Omental fat pad (tissue), 4 donors: ENCODE results near the gene ARL15. TPM values are rescaled to one million over a fixed set of nuclear protein-coding genes. Genes with fewer than 3 reads are reported as not detected.

Experiments
- ATAC-seq: fragments of 150-250 bp; one replicate; pipeline ENCODE4 v1.9.1; 2016; ENCODE audit warnings: mild to moderate bottlenecking, moderate library complexity; ENCODE audit not compliant: low FRiP score
- DNase-seq: peaks from one replicate; pipeline ENCODE4 v3.0.0-alpha.2; 2019; ENCODE audit warnings: low spot score
- CTCF ChIP-seq, 3 donors: fragments of 450-650 bp; IDR thresholded peaks; one replicate each; pipeline ENCODE4 v1.5.1; 2016 to 2017; ENCODE audit warnings: antibody characterized with exemption in 3 of 3, mild to moderate bottlenecking in 3 of 3, moderate library complexity in 2 of 3
- total RNA-seq, 4 donors: library from RNA; depleted of rRNA; stranded (reverse); fragments of >200 nt; gene quantifications; one replicate each; pipeline ENCODE4 v1.1.0, GENCODE V29; 2016

Gene ARL15
- total RNA-seq, 4 donors from 2014 or later = 18.9 to 39.2 (median 29.9) TPM

GRCh38 chr5:54298947-54299346, 11.4 kb downstream of the ARL15 start:
- ATAC-seq (no peak), DNase-seq (no peak)
- no peak for TF ChIP-seq CTCF (IDR thresholded peaks at IDR 0.05)

GRCh38 chr5:54296386-54296785, 14.0 kb downstream of the ARL15 start:
- no peak for DNase-seq
- TF ChIP-seq CTCF (IDR thresholded peaks at IDR 0.05) = no peak
- no peak for ATAC-seq

- TF ChIP-seq CTCF (IDR thresholded peaks at IDR 0.05) = no peak
- no peak for ATAC-seq
- DNase-seq = no peak
These were observed 14.6 kb downstream of the ARL15 start for GRCh38 chr5:54295651-54296276.

- DNase-seq (no peak), ATAC-seq (no peak)
- TF ChIP-seq CTCF (IDR thresholded peaks at IDR 0.05) = no peak
These were observed 16.2 kb downstream of the ARL15 start for GRCh38 chr5:54294097-54294667.

- no peak for TF ChIP-seq CTCF (IDR thresholded peaks at IDR 0.05)
- DNase-seq (no peak), ATAC-seq (no peak)
These were observed 17.5 kb downstream of the ARL15 start for GRCh38 chr5:54292866-54293265.

GRCh38 chr5:54291498-54291897, 18.9 kb downstream of the ARL15 start:
- no peak for TF ChIP-seq CTCF (IDR thresholded peaks at IDR 0.05)
- no peak for DNase-seq
- no peak for ATAC-seq

- ATAC-seq (no peak), DNase-seq (no peak)
- TF ChIP-seq CTCF (IDR thresholded peaks at IDR 0.05) = no peak
These were observed 20.6 kb downstream of the ARL15 start for GRCh38 chr5:54289769-54290168.
